HG03095 (cell line): ENCODE measurements around the gene CLDN5.

ENCODE experiments used
- ATAC-seq: cut with Tn5 transposase; IDR thresholded peaks from one replicate; pipeline ENCODE4 v1.9.1; 2021; ENCODE audit warnings: moderate library complexity; ENCODE audit not compliant: unreplicated experiment

CLDN5 gene, protein sequence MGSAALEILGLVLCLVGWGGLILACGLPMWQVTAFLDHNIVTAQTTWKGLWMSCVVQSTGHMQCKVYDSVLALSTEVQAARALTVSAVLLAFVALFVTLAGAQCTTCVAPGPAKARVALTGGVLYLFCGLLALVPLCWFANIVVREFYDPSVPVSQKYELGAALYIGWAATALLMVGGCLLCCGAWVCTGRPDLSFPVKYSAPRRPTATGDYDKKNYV

DNA sequence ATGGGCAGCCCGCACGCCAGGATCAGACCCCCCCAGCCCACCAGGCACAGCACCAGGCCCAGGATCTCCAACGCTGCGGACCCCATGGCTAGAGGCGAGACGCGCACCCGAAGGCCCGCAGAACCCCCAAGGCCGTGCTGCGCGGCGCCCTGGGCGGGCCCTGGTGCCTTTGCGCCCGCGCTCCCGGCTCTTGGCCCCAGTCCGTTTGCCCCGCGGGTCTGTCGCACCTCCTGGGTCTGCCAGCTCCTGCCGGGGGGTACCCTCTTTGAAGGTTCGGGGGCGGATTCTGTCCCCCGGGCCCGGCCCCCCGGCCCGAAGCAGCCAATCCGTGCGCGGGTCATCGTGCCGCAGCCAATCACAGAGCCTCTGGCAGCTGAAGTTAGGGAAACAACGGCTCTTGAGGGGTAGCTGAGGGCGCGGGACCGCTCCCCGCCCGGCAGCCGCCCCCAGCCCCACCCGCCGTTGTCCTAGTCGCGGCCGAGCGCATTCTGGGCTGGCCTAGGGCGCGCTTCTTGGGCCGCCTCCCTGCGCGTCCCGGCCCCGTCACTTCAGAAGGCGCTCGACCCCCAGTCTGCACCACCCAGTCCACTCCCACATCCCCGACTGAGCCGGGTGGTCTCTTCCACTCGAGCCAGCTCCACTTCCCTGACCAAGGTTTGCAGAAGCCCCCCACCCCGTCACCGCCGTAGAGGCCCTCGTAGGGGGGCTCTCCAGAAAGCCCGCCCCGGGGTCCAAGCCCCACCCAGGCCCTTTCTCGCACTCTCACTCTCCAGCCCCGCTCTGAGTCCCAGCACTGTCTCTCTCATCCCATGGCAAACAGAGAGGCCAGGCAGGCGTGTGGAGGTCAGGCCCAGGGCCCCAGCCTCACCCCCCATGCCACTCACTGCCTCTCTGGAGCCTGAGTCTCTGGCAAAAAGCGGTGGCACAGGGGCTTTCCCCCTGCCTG, at the start of gene CLDN5:
CLDN5 (minus strand) TSS at position 241 of the 946 bp plus-strand sequence; CDS start at position 86, 155 bp downstream.
- ATAC-seq: no peak

DNA sequence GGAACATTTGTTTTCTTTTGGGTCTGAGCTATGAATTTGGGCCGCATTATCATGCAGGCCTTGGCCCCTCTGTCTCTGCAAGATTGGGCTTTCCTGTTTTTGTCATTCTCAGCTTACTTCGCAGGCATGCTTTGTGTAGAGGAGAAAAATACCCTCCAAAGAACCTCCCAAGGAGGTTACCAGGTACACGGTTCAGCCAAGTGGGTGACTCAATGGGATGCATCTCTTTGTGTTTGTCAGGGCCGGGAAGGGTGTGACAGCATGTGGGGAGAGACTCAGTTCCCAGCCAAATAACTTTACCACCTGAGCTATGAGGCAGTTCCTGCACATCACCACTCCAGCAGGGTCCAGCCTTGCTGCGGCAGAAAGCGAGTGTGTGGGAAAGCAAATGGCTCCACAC, 47.8 kb upstream of the CLDN5 start:
- no peak for ATAC-seq

DNA sequence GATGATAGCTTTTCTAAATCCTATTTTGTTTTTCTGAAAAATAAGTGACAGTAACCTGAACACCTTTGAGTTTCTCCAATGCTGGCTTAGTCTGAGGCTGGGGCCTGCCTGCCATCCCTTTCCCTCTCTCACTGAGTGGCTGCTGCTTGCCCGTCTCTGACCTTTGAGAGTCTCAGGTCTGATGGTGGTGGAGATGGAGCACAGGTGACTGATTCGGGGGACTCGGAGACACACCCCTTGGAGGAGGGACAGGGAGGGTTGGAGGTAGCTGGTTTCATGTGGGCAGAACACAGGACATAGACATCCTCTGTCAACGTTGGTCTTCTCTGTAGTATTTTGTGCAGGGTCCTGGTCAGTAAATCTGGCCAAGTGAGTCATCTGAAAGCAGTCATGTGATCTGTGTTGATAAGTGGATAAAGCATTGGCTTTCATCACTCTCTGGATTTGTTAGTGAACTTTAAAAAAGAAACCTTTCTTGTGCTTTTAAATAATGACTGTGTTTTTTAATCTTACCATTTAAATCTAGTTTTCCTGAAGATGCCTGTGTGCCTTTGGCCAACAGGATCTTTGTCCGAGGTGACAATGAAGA, 47.1 kb upstream of the CLDN5 start:
- no peak for ATAC-seq

DNA sequence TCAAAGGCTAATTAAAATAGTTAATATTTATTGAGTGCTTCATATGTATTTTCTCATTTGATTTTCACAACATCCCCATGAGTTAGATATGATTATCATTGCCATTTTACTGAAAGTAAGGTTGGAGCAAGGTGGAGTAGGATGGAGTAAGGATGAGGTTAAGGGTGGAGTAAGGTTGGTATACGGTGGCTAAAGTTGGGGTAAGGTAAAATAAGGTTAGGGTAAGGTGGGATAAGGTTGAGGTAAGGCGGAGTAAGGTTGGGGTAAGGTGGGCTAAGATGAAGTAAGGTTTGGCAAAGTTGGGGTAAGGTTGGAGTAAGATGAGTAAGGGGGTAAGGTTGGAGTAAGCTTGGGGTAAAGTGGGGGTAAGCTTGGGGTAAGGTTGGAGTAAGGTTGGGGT, 45.8 kb upstream of the CLDN5 start:
- ATAC-seq: no peak

DNA sequence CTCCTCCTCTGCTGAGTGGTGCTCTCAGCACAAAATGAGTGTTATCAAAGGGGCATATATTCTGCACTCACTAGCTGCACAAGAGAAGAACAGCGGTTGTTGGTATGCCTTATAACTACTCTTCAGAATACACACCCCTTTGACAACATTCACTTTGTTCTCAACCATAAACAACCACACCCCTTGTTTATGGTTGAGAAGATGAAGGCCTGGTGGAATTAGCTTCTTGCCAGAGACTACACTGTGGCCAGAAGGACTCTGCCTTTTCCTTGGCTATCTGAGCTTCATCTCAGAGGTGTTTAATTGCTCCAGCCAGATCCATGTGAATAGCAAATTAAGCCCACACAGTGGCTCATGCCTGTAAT, 45.0 kb upstream of the CLDN5 start:
- ATAC-seq: no peak

DNA sequence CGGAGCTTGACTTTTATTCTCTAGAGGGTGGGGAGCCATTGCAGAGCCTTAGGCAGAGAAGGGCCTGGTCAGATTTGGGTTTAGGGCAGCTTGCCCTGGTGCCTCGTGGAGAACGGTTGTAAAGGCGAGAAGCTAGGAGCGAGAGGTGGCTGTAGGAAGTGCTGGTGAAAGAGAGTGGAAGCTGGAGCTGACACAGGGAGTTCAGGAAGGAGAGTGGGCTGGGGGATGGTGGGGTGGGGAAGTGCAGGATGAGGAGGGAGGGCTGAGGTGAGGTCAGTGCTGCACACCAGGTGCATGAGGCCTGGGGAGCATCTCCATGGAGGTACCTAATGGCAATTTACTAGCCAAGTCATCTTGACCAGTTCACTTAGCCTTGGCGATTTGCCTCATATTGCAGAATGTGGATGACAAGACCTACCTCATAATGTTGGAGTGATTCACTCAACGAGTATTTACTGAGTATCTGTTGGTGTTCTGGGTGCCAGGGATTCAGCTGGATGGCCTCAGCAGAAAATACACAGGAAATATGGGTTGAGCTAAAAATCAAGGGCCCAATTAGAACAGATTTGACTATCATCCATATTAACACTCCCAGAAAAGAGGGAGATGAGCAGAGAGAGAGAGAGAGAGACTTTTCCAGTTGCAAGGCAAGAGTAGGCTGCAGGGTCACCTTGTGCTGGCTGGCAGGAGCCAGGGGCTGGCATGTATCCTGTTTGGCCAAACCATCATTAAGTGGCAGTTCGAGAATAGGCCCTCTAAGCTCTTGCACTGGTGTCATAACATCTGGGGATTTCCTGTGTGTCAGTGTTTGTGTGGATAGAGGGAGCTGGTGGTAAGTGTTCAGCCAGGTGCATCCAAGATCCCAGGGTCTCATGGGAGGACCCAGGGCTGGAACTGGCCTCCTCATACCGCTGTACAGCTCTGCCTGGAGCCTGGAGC, 44.4 kb upstream of the CLDN5 start:
- ATAC-seq: no peak

DNA sequence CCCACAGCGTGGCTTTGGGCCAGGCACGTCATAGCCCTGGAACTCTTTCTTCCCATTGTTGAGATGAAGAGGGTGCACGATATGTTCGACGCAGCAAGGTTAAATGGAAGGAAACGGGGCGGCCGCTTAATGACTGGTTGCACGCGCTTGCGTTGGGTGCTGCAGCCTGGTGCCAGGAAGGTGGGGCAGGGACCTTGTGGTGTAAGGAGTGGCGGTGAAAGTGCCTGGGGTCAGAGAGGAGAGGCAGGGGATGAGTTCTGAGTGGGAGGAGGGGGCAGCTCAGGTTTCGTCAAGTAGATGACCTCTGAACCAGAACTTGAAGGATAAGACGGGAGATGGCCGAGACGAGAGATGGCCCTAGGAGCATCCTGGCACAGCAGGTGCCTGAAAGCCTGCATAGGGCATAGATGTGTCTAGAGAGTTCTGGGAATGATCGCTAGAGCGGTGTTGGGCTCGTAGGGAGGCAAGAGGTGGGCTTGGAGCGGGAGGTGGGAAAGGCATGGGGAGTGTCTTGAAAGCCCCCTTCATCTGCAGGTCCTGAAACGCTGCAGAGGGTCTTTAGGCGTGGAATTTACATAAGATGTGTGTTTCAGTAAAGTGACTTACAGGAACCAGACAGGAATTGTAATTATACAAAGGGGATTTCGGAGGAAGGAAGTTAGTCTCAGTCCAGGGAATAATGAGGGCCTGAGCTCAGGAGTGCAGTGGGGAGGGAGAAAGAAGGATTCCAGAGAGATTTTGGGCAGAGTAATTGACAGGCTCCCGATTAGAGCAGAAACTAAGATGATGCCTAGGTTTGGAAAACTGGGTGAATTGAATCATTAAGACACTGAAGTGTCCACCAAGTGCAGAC, 43.2 kb upstream of the CLDN5 start:
- no peak for ATAC-seq

DNA sequence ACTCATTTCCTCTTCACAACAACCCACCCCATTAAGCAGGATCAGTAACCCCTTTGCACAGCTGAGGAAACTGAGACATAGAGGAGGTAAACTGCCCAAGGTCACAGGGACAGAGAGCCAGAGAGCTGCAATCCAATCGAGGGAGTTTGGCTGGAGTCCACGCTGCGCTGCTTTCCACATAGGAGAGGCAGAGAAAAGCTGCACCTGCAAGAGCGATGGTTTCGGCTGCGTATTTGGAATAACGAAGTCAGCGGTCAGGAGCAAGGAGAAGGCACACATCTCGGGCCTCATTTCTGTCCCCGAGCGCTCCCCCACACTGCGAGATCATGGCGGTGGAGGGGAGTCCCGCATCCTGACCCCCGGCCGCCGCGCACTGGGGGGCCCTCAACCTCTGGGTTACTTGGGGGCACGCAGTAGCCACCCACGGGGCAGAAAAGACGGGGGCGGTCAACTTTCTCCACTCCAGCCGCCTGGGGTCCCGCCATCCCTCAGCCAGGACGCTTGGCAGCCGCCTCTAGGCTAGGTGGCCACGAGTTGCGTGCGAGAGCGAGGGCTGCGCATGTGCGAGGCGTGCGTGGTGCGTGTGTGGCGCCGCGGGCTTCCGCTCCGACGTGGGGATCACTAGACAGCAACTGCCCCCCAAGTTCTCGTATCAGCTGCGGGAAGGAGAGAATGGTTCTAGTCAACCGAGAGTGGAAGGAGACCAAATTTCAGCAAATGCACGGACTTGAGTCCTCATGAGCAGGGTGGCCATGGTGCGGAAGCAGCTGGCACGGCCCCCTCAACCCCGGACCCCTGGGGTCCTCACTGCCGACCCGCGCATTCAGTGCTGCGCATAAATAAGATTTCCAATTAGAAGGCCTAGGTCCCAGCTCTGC, 42.3 kb upstream of the CLDN5 start:
- no peak for ATAC-seq

DNA sequence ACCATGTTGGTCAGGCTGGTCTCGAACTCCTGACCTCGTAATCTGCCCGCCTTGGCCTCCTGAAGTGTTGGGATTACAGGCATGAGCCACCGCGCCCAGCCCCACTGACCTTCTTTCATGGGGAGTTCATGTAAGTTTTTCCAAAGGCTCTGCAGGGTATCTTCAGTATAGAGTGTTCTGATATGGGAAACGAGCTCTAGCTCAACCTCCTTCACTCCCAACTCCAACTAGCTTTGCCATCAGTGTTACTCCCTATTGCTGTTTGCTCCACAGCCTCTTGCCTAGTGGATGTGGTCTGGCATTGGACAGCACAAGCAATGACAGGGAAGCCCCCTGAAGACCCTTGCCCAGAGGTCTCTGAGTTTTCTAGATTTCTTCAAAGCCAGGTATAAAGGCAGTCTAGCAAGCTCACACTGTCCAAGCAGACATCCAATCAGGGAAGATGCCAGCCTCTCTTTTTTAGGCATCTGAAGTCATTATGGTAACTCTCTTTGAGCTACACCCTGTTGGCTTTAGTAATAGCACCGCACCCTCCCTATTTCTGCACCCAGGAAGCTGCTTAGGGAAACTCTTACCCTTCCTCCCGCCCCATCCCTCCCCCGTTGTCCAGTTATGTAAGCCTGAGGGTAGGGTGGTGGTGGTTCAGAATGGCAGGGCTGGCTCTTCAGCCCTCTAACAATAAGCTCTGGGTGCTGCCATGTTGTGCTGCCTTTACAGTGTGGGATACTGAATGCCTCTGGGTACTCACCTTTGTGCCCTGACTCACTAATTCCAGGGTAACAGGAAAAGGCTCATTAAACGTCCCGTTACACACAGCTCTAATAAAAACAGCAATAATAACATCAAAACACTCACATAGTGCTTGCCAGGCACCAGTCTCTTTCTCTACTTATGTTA, 41.4 kb upstream of the CLDN5 start:
- ATAC-seq: no peak

DNA sequence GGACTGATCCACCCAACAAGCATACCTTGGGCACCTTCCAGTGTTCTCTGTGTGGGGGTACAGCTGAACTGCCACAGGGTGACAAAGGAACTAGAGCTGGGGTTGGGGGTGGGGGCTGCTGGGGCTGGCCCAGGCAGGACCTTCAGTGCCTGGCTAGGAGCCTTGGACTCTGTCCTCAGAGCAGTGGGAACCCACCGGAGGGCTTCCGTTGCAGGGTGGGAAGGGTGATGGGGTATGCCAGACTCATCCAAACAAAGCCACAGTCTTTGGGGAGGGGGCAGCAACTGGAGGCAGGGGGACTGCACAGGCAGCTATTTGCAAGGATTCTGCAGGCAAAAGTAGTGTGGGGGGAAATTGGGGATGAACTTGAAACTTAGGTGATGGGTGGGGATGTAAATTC, 35.7 kb upstream of the CLDN5 start:
- ATAC-seq: no peak

DNA sequence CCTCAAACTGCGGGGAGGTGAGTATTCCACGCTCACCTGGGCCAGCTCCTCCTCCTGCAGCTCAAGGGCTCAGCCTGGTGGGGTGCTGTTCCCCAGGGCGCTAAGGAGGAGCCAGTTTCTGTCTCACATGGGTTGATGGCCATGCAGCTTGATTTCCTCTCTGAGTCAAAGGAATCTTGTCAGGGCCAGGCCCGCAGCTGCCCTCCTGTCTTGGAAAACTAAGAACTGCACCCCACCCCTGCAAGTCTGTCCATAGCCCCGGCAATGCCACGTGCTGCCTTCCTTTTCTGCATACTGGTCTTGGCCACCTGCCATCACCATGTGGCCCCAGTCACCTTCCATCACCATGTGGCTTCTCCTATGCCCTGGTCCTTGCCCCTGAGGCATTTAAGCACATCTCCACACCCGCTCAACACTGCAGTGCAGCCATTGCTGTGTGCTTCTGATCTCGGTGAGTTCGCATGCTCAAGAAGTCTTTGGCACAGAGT, 35.2 kb upstream of the CLDN5 start:
- ATAC-seq: no peak

DNA sequence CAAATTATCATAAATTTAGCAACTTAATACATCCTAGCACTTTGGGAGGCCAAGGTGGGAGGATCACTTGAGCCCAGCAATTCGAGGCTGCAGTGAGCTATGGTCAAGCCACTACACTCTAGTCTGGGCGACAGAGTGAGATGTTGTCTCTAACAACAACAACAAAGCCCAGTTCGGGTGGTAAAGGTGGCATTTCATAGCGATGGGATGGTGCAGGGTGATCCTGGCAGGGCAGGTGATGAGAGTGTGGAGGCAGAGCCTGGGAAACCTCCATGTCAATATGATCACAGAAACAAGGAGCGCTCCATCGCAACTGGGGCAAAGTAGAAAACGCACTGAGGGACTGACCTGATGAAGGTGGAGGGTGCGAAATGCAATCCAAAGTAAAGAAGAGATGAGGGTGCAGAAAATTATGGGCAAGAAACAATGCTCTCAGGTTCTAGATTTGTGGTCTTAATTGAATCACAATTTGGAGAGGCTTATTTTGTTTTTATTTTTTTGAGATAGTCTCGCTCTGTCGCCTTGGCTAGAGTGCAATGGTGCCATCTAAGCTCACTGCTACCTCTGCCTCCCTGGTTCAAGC, 32.8 kb upstream of the CLDN5 start:
- ATAC-seq: no peak

DNA sequence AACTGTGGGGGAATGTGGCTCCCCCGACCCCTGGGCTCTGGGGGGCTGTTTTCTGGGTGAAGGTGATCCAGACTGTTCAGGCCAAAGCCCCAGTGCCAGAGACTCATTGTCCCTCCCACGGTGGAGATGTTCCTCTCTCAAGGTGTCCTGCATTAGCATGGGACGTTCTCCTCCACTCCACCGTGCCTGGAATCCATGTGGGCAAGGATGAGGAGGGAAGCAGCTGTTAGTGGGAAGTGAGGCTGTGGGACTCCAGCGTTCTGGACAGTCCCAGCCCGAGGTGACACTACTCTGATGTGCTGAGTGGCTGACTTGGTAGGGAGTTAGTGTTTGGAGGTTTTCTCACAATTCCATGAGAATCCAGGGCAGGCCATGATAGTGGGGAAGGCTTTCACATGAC, 31.4 kb upstream of the CLDN5 start:
- ATAC-seq: no peak

DNA sequence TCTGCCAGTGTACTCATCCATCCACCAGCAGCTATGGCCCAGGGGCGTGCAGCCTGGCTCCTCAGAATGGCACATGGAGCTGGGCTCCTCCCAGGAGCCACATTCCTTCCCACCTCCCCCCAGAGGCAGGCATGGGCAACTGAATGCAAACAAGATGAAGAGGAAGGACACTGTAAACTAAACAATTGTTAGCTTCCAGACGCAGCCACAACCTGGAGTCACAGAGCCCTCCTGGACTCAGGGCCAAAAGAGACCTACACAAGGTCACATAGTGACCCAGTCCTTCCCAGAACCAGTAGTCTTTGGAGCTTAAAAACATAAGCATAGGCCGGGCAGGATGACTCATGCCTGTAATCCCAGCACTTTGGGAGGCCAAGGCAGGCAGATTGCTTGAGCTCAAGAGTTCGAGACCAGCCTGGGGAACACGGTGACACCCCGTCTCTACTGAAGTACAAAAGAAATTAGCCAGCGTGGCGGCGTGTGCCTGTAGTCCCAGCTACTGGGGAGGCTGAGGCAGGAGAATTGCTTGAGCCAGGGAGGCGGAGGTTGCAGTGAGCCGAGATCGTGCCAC, 30.7 kb upstream of the CLDN5 start:
- no peak for ATAC-seq

DNA sequence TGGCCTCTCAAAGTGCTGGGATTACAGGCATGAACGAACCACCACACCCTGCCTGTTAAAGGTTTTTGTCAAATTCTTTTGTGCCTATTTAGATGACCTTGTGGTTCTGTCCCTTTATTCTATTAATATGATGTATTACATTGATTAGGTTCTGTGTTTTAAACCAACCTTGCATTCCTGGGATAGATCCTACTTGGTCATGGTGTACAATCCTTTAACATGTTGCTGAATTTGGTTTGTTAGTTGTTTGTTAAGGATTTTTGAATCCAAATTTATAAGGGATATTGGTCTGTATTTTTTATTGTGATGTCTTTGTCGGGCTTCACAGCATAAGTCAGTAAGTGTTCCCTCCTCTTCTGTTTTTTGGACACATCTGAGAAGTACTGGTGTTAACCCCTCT, 29.0 kb upstream of the CLDN5 start:
- ATAC-seq: no peak

DNA sequence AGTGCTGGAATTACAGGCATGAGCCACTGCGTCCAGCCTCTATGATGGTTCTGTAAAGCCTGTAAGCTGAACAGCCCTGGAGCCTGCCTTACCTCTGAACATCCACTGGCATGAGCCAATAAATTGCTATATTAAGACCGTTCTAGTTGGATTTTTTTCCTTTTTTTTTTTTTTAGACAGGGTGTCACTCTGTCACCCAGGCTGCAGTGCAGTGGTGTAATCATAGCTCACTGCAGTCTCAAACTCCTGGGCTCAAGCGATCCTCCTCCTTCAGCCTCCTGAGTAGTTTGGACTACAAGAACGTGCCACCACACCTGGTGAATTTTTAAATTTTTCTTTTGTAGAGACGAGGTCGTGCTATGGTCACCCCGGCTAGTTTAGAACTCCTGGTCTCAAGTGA, 26.2 kb upstream of the CLDN5 start:
- no peak for ATAC-seq

DNA sequence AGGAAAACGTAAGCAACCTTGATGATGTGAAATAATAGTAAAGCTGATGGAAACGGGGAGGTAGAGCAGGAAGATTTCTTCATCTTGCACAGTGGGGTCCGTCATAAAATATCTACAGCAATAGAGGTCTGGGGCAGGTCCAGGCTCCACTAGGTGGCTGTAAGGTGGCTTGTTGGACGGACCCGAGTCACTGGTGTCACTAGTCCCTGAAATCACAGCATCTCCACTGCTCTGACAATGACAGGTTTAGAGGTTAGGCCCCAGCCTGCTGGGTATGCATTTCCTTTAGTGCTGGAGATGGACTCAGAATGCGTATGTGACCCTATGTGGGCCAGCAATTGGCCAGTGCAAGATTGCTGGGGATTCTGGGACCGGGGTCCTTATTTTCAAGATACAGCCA, 25.2 kb upstream of the CLDN5 start:
- ATAC-seq: no peak
